HCT116 (cell line): ENCODE measurements around the gene FBXO30. TPM values are rescaled to one million over a fixed set of nuclear protein-coding genes. Genes with fewer than 3 reads are reported as not detected.

Source experiments
- ATAC-seq: fragments of 200-7000 bp; cut with Tn5 transposase; 2 replicates; pipeline ENCODE4 v1.9.1; 2020; ENCODE audit warnings: mild to moderate bottlenecking, moderate library complexity
- BruUV-seq: library from RNA; stranded (reverse); fragments of 400-500 nt; replicated peaks from 2 replicates; lab custom pipeline; 2021; lab: Mats Ljungman, UMichigan
- CTCF ChIA-PET: fragments of 300-600 bp; sonication (Branson Sonifier 250); formaldehyde crosslinking; loops from one replicate; lab custom pipeline; 2021; ENCODE audit warnings: antibody characterized with exemption; lab: Charles Lee
- POLR2A ChIA-PET: fragments of 300-600, 350-600 bp; sonication (Branson Sonifier 250); formaldehyde crosslinking; loops from one replicate; lab custom pipeline; 2021; ENCODE audit warnings: antibody characterized with exemption; lab: Charles Lee
- RAD21 ChIA-PET, 2 experiments: fragments of 300-600 bp; sonication (Branson Sonifier 250); formaldehyde crosslinking; loops; one replicate each; lab custom pipeline; 2023; ENCODE audit warnings: low total read pairs in 2 of 2; ENCODE audit not compliant: uncharacterized antibody in 2 of 2, unreplicated experiment in 2 of 2, low non-redundant PET in 1 of 2; lab: Charles Lee
- DNase-seq: peaks from one replicate; pipeline ENCODE4 v3.0.0-alpha.2; 2010; ENCODE audit warnings: low read depth, low spot score
- H2AFZ ChIP-seq: fragments of 200-600 bp; shearing (Covaris generic), sonication (generic); 2 replicates; pipeline ENCODE4 v1.6.1; 2017; ENCODE audit warnings: low read depth, mixed run types, mixed read lengths, antibody characterized with exemption, low read length; ENCODE audit not compliant: poor library complexity, severe bottlenecking
- H3K27ac ChIP-seq: 2 replicates; pipeline ENCODE4 v1.5.1; 2012; ENCODE audit warnings: low read depth, low read length
- H3K27me3 ChIP-seq: fragments of 200-600 bp; sonication (generic); 2 replicates; pipeline ENCODE4 v1.6.1; 2016; ENCODE audit warnings: mixed run types, low read length, mixed read lengths; ENCODE audit not compliant: insufficient read depth
- H3K36me3 ChIP-seq, 2 experiments: fragments of 200-500 bp in 1 of 2; fragments of 200-600 bp in 1 of 2; sonication (Bioruptor generic) in 1 of 2; sonication (generic) in 1 of 2; 2 replicates each; pipeline versions ENCODE4 v1.5.1 to v1.6.1; 2014 to 2016; ENCODE audit warnings: low read length in 2 of 2, inconsistent platforms in 1 of 2, mixed read lengths in 1 of 2, mixed run types in 1 of 2; ENCODE audit not compliant: insufficient read depth in 2 of 2, control insufficient read depth in 1 of 2
- H3K4me1 ChIP-seq, 2 experiments: fragments of 200-600 bp in 1 of 2; sonication (generic) in 1 of 2; 2 replicates each; pipeline versions ENCODE4 v1.5.1 to v1.6.1; 2012 to 2017; ENCODE audit warnings: low read length in 2 of 2, inconsistent platforms in 1 of 2, mild to moderate bottlenecking in 1 of 2, mixed read lengths in 1 of 2, mixed run types in 1 of 2, moderate library complexity in 1 of 2; ENCODE audit not compliant: insufficient read depth in 2 of 2, control insufficient read depth in 1 of 2
- H3K4me2 ChIP-seq: fragments of 200-600 bp; sonication (generic); 2 replicates; pipeline ENCODE4 v1.6.1; 2017; ENCODE audit warnings: mixed run types, low read length, mixed read lengths
- H3K4me3 ChIP-seq, 2 experiments: fragments of 200-600 bp in 1 of 2; sonication (generic) in 1 of 2; replicated peaks in 1 of 2; 2 replicates each; pipeline ENCODE4 v1.5.1; 2011 to 2016; ENCODE audit warnings: low read length in 2 of 2, control low read depth in 1 of 2, low read depth in 1 of 2, mild to moderate bottlenecking in 1 of 2, mixed read lengths in 1 of 2, mixed run types in 1 of 2
- H3K79me2 ChIP-seq: fragments of 200-600 bp; sonication (generic); 2 replicates; pipeline ENCODE4 v1.6.1; 2017; ENCODE audit warnings: mild to moderate bottlenecking, mixed run types, low read length, moderate library complexity, mixed read lengths; ENCODE audit not compliant: insufficient read depth
- H3K9ac ChIP-seq: fragments of 200-600 bp; sonication (generic); 2 replicates; pipeline ENCODE4 v1.6.1; 2016; ENCODE audit warnings: low read length, mixed read lengths
- H3K9me2 ChIP-seq: fragments of 200-600 bp; sonication (generic), shearing (Covaris generic); 2 replicates; pipeline ENCODE4 v1.6.1; 2017; ENCODE audit warnings: mixed run types, mild to moderate bottlenecking, moderate library complexity; ENCODE audit not compliant: insufficient read depth
- H3K9me3 ChIP-seq, 2 experiments: fragments of 200-500 bp in 1 of 2; fragments of 200-600 bp in 1 of 2; sonication (Bioruptor generic) in 1 of 2; sonication (generic) in 1 of 2; 2 replicates each; pipeline ENCODE4 v1.6.1; 2014 to 2017; ENCODE audit warnings: low read length in 2 of 2, mixed read lengths in 2 of 2, inconsistent platforms in 1 of 2, low read depth in 1 of 2, mild to moderate bottlenecking in 1 of 2, mixed run types in 1 of 2, moderate library complexity in 1 of 2; ENCODE audit not compliant: control insufficient read depth in 1 of 2, insufficient read depth in 1 of 2
- H4K20me1 ChIP-seq: fragments of 200-600 bp; sonication (generic), shearing (Covaris generic); 2 replicates; pipeline ENCODE4 v1.6.1; 2017; ENCODE audit warnings: mixed run types, mild to moderate bottlenecking, moderate library complexity; ENCODE audit not compliant: insufficient read depth
- CBX3 ChIP-seq: IDR thresholded peaks from 2 replicates; pipeline ENCODE4 v1.6.1; 2012; ENCODE audit warnings: low read depth
- POLR2AphosphoS5 ChIP-seq: IDR thresholded peaks from 2 replicates; pipeline ENCODE4 v1.6.1; 2011; ENCODE audit warnings: mild to moderate bottlenecking, low read depth, low read length, moderate library complexity
- RAD21 ChIP-seq: IDR thresholded peaks from 2 replicates; pipeline ENCODE4 v1.6.1; 2012; ENCODE audit warnings: low read depth, mild to moderate bottlenecking
- REST ChIP-seq: IDR thresholded peaks from 2 replicates; pipeline ENCODE4 v1.6.1; 2012; ENCODE audit warnings: low read depth
- SRF ChIP-seq: IDR thresholded peaks from 2 replicates; pipeline ENCODE4 v1.6.1; 2012; ENCODE audit warnings: low read depth
- TCF7L2 ChIP-seq: IDR thresholded peaks from 2 replicates; pipeline ENCODE4 v1.7.0; 2011; ENCODE audit warnings: borderline replicate concordance, inconsistent platforms; ENCODE audit not compliant: insufficient read depth, insufficient read length; ENCODE audit errors: extremely low read depth
- ZFX ChIP-seq: fragments of 450-650 bp; IDR thresholded peaks from 2 replicates; pipeline ENCODE4 v1.6.1; 2017
- ZNF274 ChIP-seq: fragments of 200-500 bp; sonication (Bioruptor generic); IDR thresholded peaks from 2 replicates; pipeline ENCODE4 v1.6.1; 2014; ENCODE audit warnings: mild to moderate bottlenecking, low read depth, low read length, inconsistent platforms
- intact Hi-C: fragments of 100-400 bp; cut with micrococcal nuclease; formaldehyde crosslinking; loops from 2 replicates; pipeline ENCODE4 v1.10.0; 2022
- total RNA-seq: library from RNA; stranded (reverse); gene quantifications from one replicate; pipeline ENCODE4 v1.2.1, GENCODE V29; 2021; ENCODE audit not compliant: unreplicated experiment

The FBXO30 gene
- total RNA-seq, 1 experiment from 2014 or later: 9.1 TPM

GRCh38 chr6:145824344-145824743, 9.7 kb upstream of the FBXO30 start:
- no peaks in the 10 kb centered on the region for H3K36me3 ChIP-seq
- no peak overlapping the region for H3K9ac ChIP-seq
- TF ChIP-seq RAD21: no peak
- intact Hi-C loops: no loop called here
- ChIA-PET POLR2A (no interaction called here), CTCF (no interaction called here), RAD21 (no interaction called here)
- no peak overlapping the region for H3K4me2 ChIP-seq
- H3K27me3 ChIP-seq: no peaks in the 10 kb centered on the region
- H3K27ac ChIP-seq: no peak overlapping the region
- no peaks in the 10 kb centered on the region for H3K9me2 ChIP-seq
- BruUV-seq: no TSS peak
- ATAC-seq (no peak), DNase-seq (no peak)
- no peaks in the 10 kb centered on the region for H3K9me3 ChIP-seq
- H3K4me1 ChIP-seq: no peaks in the 10 kb centered on the region
- no peak overlapping the region for H2AFZ ChIP-seq
- H3K4me3 ChIP-seq: no peak overlapping the region
- H4K20me1 ChIP-seq: no peaks in the 10 kb centered on the region
- H3K79me2 ChIP-seq: no peaks in the 10 kb centered on the region

GRCh38 chr6:145823328-145823944, 8.8 kb upstream of the FBXO30 start:
- H3K4me1 ChIP-seq: no peaks in the 10 kb centered on the region
- CTCF ChIA-PET: no interaction called here
- H3K9me2 ChIP-seq: no peaks in the 10 kb centered on the region
- no peak overlapping the region for H2AFZ ChIP-seq
- H3K4me3 ChIP-seq: no peak overlapping the region
- DNase-seq: no peak
- no peaks in the 10 kb centered on the region for H3K79me2 ChIP-seq
- H3K9me3 ChIP-seq: no peaks in the 10 kb centered on the region
- no peak overlapping the region for H3K4me2 ChIP-seq
- POLR2A ChIA-PET: no interaction called here
- H3K27me3 ChIP-seq: no peaks in the 10 kb centered on the region
- BruUV-seq: no TSS peak
- ATAC-seq: no peak
- H3K36me3 ChIP-seq: no peaks in the 10 kb centered on the region
- no peak for TF ChIP-seq REST
- no peak for TF ChIP-seq ZFX
- no peak for TF ChIP-seq TCF7L2
- no peak for TF ChIP-seq CBX3
- TF ChIP-seq ZNF274: no peak
- TF ChIP-seq SRF: no peak
- no peak for TF ChIP-seq POLR2AphosphoS5
- H3K27ac ChIP-seq: no peak overlapping the region
- RAD21 ChIA-PET: no interaction called here
- no peaks in the 10 kb centered on the region for H4K20me1 ChIP-seq
- H3K9ac ChIP-seq: no peak overlapping the region
- intact Hi-C loops: no loop called here
